ENCODE measurements around the gene DMP1.
"Not testable (repeated sequence)": the region's sequence is repeated elsewhere in the genome, so short reads cannot be mapped to it uniquely, and the experiment has no call there.

Gene DMP1

GRCh38 chr4:87688316-87688715 is 38.2 kb downstream of the DMP1 start:
- no peak for DNase-seq

DNA sequence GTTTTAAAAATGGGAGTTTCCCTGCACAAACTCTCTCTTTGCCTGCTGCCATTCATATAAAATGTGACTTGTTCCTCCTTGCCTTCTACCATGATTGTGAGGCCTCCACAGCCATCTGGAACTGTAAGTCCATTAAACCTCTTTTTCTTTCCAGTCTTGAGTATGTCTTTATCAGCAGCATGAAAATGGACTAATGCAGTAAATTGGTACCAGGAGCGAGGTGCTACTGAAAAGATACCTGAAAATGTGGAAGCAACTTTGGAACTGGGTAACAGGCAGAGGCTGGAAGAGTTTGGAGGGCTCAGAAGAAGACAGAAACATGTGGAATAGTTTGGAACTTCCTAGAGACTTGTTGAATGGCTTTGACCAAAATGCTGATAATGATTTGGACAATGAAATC is 40.9 kb downstream of the DMP1 start:
- not testable (repeated sequence) for DNase-seq

DNA sequence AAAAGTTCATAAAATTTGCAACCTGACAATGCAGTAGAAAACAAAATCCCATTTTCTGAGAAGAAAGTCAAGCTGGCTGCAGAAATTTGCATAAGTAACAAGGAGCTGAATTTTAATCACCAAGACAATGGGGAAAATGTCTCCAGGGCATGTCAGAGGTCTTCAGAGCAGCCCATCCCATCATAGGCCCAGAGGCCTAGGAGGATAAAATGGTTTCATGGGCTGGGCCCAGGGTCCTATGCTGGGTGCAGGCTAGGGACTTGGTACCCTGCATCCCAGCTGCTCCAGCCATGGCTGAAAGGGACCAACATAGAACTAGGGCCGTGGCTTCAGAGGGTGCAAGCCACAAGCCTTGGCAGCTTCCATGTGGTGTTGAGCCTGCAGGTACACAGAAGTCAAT is 42.0 kb downstream of the DMP1 start:
- not testable (repeated sequence) for DNase-seq

GRCh38 chr4:87697272-87697671 is 47.2 kb downstream of the DMP1 start:
- DNase-seq: no peak

- DNase-seq: no peak
Observed at GRCh38 chr4:87697945-87698344, 47.9 kb downstream of the DMP1 start.

DNA sequence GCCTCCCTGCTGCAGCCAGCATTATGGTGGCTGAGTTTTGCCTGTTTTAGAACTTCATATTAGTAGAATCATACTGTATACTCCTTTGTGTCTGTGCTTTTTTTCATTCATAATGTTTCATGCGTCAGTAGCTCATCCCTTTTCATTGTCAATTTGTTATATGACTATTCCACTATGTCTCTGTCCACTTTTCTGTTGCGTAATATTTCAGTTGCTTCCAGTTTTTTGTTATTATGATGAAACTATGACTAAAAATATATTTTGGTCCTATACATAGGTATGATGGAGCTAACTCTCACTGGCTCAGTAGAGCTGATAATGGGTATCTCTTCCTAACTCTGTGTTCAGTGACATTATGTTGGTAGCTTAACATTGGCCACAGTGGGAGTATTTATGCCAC is 48.3 kb downstream of the DMP1 start:
- no peak for DNase-seq

DNA sequence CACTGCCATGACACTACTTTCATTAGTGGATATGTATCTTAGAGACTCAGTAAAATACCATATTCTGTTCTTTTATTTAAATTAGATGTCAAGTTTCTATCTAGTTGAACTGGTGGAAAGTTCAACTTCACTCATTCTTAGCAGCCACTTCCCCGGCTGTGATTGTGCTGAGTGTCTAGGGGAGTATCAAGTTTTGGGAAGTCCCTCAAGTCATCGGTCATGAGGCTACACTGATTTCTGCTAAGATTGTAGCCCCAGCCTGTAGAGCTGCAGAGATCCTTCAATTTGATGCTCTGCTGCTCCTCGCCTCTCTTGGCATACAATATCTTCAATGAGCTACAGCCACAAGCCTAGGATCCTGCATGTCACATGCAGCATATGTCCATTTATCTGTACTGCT is 53.9 kb downstream of the DMP1 start:
- DNase-seq: no peak

DNA sequence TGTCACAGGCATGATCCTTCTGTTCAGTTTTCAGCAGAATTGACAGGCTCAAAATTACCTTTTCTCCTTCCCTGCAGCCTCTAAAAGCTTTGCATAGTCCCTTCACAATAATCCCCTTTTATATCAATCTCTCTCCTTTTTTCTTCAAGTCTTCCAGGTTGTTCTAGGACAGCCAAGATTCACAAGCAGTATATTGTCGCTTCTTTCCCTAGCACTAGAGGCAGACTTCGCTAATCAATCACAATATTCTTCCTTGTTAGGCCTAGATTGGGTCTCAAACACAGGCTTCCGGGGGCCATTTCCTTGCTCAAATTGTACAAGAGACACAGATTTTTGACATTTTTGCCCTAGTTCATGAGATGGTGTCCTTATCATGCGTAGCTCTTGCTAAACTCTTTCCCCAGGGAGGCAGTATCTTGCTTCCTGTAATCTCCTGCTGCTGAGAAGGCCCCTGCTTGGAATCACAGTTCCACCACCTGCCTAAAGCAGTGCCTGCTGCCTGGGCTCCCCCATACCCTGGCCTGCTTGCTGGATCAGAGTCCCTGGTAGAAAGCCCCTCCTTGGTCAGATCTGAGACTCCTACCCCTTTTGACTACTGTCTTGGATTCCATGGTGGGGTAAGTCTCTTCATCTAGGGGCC is 57.3 kb downstream of the DMP1 start:
- no peak for DNase-seq

Measured in NCI-H1105 (cell line).